ENCODE results near the gene DNAI4. TPM values are rescaled to one million over a fixed set of nuclear protein-coding genes. Genes with fewer than 3 reads are reported as not detected.
"Not testable (repeated sequence)": the region's sequence is repeated elsewhere in the genome, so short reads cannot be mapped to it uniquely, and the experiment has no call there.

DNAI4 gene
- total RNA-seq, 4 donors from 2014 or later = 10.7 to 26.0 (median 20.5) TPM

DNA sequence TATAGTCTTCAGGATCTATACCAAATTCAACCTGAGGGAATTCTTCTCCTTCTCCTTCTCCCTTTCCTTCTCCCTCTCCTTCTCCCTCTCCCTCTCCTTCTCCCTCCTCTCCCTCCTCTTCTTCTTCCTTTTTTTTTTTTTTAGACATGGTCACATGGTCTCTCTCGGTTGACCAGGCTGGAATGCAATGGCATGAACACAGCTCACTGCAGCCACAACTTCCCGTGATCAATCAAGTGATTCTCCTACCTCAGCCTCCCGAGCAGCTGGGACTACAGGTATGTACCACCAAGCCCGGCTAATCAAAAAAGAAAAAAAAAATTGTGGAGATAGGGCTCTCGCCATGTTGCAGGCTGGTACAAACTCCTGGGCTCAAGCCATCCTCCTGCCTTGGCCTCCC lies 51.5 kb downstream of the DNAI4 start:
- DNase-seq = no peak
- H3K4me1 ChIP-seq = no peaks in the 10 kb centered on the region
- no peaks in the 10 kb centered on the region for H3K9me3 ChIP-seq
- WGBS, 2 donors = 90 to 95% methylated on average over 5 of the region's 5 CpGs
- intact Hi-C loops (cut with DNase I) = no loop called here
- H3K4me3 ChIP-seq (replicated peaks in 1 of 3) = no peak overlapping the region
- H3K27me3 ChIP-seq = no peaks in the 10 kb centered on the region
- no peak overlapping the region for H3K27ac ChIP-seq
- H3K36me3 ChIP-seq = no peaks in the 10 kb centered on the region
- TF ChIP-seq, protein P1, sequence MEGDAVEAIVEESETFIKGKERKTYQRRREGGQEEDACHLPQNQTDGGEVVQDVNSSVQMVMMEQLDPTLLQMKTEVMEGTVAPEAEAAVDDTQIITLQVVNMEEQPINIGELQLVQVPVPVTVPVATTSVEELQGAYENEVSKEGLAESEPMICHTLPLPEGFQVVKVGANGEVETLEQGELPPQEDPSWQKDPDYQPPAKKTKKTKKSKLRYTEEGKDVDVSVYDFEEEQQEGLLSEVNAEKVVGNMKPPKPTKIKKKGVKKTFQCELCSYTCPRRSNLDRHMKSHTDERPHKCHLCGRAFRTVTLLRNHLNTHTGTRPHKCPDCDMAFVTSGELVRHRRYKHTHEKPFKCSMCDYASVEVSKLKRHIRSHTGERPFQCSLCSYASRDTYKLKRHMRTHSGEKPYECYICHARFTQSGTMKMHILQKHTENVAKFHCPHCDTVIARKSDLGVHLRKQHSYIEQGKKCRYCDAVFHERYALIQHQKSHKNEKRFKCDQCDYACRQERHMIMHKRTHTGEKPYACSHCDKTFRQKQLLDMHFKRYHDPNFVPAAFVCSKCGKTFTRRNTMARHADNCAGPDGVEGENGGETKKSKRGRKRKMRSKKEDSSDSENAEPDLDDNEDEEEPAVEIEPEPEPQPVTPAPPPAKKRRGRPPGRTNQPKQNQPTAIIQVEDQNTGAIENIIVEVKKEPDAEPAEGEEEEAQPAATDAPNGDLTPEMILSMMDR (IDR thresholded peaks at IDR 0.05) = no peak
- TF ChIP-seq POLR2A (IDR thresholded peaks at IDR 0.05) = no peak

DNA sequence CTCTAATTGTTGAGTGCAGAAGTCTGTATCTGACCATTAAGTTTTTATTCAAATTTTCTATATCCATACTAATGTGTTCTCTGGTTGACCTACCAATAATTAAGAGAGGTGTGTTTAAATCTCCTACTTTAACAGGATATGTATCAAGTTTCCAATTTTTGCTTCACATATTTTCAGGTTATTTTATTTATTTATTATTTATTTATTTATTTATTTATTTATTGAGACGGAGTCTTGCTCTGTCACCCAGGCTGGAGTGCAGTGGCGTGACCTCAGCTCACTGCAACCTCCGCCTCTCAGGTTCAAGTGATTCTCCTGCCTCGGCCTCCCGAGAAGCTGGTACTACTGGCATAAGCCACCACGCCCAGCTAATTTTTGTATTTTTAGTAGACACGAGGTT lies 52.6 kb downstream of the DNAI4 start:
- 98 to 99% methylated on average over 7 of the region's 7 CpGs for WGBS, 2 donors
- H3K27ac ChIP-seq; H3K36me3 ChIP-seq; DNase-seq; H3K4me3 ChIP-seq (replicated peaks in 1 of 3); intact Hi-C loops (cut with DNase I); H3K4me1 ChIP-seq; H3K27me3 ChIP-seq; H3K9me3 ChIP-seq: not testable (repeated sequence)

DNA sequence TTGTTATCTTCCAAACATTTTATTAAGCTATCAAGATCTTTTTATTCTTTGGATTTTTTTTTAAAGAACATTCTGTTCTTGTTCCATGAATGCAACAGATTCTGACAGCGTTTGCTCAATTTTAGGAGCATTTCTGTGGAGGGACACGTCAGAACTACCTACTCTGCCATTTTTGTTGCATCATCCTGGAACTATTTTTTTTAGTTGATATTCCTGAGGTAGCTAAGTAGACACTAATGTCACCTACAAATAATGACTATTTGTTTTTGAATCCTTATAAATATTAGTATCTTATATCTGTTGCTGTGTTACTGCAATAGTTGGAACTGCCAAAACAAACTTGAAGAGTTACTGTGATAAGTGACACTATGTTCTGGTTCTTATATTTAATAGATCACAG lies 57.2 kb downstream of the DNAI4 start:
- Histone ChIP-seq H3K9me3 (no peaks in the 10 kb centered on the region), H3K36me3 (no peaks in the 10 kb centered on the region), H3K4me3 (replicated peaks in 1 of 3) (no peak overlapping the region), H3K27me3 (no peaks in the 10 kb centered on the region), H3K27ac (no peak overlapping the region), H3K4me1 (no peaks in the 10 kb centered on the region)
- no peak for DNase-seq
- 84 to 95% methylated on average over 2 of the region's 2 CpGs for WGBS, 2 donors
- intact Hi-C loops (cut with DNase I) = no loop called here
- TF ChIP-seq POLR2A (IDR thresholded peaks at IDR 0.05) = no peak

DNA sequence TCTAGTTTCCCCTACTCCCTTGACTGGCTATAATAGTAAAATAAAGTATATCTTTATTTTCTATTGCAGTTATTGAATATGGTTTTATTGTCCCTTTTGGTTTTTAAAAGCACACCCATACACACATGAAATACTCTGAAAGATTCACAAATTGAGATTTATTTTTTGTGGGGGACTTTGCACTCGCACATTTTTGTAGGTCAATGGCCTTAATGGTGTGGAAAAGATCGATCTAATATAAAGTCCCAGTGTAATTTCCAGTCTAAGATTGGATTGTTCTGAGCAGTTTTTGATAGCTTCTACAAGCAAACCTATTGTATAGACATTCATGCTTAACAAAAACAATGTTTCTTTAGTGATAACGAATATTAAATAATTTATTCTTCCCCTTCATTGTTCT lies 64.1 kb downstream of the DNAI4 start:
- DNase-seq = no peak
- Histone ChIP-seq H3K9me3 (no peaks in the 10 kb centered on the region), H3K4me3 (replicated peaks in 1 of 3) (no peak overlapping the region), H3K4me1 (no peaks in the 10 kb centered on the region), H3K27ac (no peak overlapping the region), H3K27me3 (no peaks in the 10 kb centered on the region), H3K36me3 (no peaks in the 10 kb centered on the region)
- 90 to 92% methylated on average over 3 of the region's 3 CpGs for WGBS, 2 donors
- TF ChIP-seq, protein P1 (IDR thresholded peaks at IDR 0.05) = no peak
- no peak for TF ChIP-seq POLR2A (IDR thresholded peaks at IDR 0.05)
- intact Hi-C loops (cut with DNase I) = no loop called here

DNA sequence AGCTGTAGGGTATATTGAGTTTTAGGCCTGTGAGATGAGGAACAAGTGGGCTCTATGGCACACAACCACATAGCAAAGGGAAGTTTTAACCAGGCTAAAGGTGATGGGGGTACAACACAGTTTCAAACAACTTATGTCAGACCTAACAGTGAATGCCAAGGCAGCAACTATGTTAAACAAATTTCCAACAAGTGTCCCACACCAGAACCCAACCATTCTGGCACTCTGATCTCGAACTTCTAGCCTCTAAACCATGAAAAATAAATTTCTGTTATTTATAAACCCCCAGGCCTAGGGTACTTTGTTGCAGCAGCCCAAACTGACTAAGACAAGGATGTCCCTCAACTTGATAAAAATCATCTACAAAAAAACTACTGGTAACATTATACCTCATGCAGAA lies 71.3 kb downstream of the DNAI4 start:
- TF ChIP-seq, protein P1 (IDR thresholded peaks at IDR 0.05) = no peak
- no peak for TF ChIP-seq POLR2A (IDR thresholded peaks at IDR 0.05)
- Histone ChIP-seq H3K9me3 (no peaks in the 10 kb centered on the region), H3K36me3 (no peaks in the 10 kb centered on the region), H3K27me3 (no peaks in the 10 kb centered on the region), H3K4me3 (replicated peaks in 1 of 3) (no peak overlapping the region), H3K4me1 (no peaks in the 10 kb centered on the region), H3K27ac (no peak overlapping the region)
- WGBS, 2 donors = 65 to 79% methylated on average over 1 of the region's 1 CpG
- intact Hi-C loops (cut with DNase I) = no loop called here
- no peak for DNase-seq

DNA sequence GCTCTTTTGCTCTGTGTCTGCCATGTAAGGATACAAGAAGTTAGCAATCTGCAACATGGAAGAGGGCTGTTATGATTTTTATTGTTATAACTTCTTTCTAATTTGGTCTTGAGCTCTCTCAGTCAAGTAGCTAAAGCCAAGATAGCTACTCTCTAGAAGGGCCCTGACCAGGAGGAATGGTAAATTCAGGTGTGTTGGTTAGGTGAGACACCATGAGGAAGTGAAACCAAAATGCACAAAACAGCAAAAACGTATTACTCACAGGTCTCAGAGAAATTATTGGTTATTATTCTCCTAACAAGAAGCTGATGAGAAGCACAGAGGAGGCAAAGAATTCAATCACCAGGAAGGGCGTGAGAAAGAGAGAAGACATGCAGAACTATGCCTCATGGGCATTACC lies 71.8 kb downstream of the DNAI4 start:
- WGBS, 2 donors = 87 to 90% methylated on average over 2 of the region's 2 CpGs
- no peaks in the 10 kb centered on the region for H3K36me3 ChIP-seq
- intact Hi-C loops (cut with DNase I) = no loop called here
- TF ChIP-seq, protein P1 (IDR thresholded peaks at IDR 0.05) = no peak
- TF ChIP-seq POLR2A (IDR thresholded peaks at IDR 0.05) = no peak
- H3K9me3 ChIP-seq = no peaks in the 10 kb centered on the region
- H3K4me3 ChIP-seq (replicated peaks in 1 of 3) = no peak overlapping the region
- H3K4me1 ChIP-seq = no peaks in the 10 kb centered on the region
- H3K27me3 ChIP-seq = no peaks in the 10 kb centered on the region
- no peak for DNase-seq
- H3K27ac ChIP-seq = no peak overlapping the region
